Measurements from ENCODE around the gene NT5C. TPM values are rescaled to one million over a fixed set of nuclear protein-coding genes. Genes with fewer than 3 reads are reported as not detected.

Gene NT5C
- total and polyA plus RNA-seq, 12 donors = 20.6 to 124 (median 65.2) TPM

DNA sequence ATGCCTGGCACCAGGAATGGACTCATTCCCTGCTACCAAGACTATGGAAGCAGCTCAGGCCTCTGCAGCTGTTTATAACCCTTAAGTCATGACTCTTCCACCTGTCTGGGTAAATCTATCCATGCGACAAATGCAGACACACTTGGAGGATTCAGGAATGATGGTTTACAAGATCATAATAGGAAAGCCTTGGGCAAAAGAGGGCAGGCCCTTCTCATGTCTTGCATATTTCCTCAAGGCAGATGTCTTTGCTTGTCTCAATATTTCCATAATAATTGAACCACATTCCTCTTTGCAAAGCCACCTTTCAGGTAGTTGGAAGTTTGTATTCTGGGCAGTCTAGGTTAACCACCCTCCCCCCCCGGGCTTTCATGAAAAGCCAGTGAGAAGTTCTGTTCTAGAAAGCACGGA, 23.7 kb upstream of the NT5C start:
- Histone ChIP-seq H3K4me1 (replicated peaks in 1 of 2) (peaks cover 12 to 19% of the 10 kb centered on the region in 2 donors), H3K4me3 (no peak overlapping the region), H3K36me3 (replicated peaks in 1 of 2) (no peaks in the 10 kb centered on the region), H3K9me3 (replicated peaks in 1 of 3) (no peaks in the 10 kb centered on the region), H3K27ac (peak overlapping the region in 2 of 5 donors; percentile 55 to 60), H3K27me3 (no peaks in the 10 kb centered on the region)
- intact Hi-C loops (cut with DNase I) = no loop called here
- no peak for TF ChIP-seq POLR2A (IDR thresholded peaks at IDR 0.05)
- TF ChIP-seq, protein P1, sequence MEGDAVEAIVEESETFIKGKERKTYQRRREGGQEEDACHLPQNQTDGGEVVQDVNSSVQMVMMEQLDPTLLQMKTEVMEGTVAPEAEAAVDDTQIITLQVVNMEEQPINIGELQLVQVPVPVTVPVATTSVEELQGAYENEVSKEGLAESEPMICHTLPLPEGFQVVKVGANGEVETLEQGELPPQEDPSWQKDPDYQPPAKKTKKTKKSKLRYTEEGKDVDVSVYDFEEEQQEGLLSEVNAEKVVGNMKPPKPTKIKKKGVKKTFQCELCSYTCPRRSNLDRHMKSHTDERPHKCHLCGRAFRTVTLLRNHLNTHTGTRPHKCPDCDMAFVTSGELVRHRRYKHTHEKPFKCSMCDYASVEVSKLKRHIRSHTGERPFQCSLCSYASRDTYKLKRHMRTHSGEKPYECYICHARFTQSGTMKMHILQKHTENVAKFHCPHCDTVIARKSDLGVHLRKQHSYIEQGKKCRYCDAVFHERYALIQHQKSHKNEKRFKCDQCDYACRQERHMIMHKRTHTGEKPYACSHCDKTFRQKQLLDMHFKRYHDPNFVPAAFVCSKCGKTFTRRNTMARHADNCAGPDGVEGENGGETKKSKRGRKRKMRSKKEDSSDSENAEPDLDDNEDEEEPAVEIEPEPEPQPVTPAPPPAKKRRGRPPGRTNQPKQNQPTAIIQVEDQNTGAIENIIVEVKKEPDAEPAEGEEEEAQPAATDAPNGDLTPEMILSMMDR (IDR thresholded peaks at IDR 0.05) = no peak
- 89 to 93% (median 91%) methylated on average over 3 of the region's 3 CpGs for WGBS, 4 donors
- no peak for DNase-seq

DNA sequence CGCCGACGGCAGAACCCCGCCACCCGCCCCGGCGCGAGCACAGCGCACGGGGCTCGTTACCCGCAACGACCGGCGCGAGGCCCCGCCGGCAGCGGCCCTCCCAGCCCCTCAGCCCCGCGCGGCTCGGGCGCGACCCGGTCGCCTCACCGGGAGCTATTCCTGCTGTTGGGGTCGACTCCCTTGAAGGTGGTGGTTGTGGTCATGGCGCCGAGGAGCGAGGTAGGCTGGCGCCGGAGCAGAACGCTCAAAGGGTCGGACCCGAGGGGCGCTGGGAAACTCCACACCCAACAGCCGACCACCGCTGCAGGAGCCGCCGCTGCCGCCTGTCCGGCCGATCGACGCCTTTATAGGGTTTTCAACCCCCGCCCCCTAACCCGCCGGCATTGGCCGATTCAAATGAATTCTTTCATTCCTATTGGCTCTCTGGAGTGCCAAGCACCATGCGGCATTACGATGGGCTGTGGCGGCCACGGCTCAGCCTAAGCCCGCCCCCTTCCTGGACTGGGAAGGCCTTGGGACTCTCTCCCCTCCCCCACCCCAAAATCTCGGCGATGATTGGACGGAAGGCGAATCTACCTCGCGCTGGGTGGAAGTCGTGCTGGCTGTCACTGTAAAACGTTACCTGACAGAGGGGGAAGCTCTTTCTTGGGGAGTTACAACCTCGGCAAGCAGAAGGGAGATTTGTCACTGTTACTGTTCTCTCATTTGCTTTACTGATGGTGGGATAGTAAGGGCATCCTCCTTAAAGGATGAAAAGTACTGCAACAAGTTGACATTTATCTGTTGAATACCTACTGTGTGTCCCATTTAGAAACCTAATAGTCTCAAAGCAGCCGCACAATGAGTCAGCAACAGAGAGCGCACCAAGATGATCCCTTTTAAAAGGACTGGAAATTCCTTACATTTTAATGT, 22.9 kb upstream of the NT5C start, which contains the start of gene JPT1:
TSS of gene JPT1 (minus strand) at position 318 of the 912 bp plus-strand sequence. CDS start at position 203, 115 bp downstream.
- Histone ChIP-seq H3K27me3 (no peaks in the 10 kb centered on the region), H3K27ac (peak within 1 kb of the TSS in 4 of 5 donors; percentile 14 to 87 (median 72)), H3K4me3 (peak within 1 kb of the TSS; percentile 12 to 89 (median 69)), H3K36me3 (replicated peaks in 1 of 2) (no peaks in the 10 kb centered on the region), H3K9me3 (replicated peaks in 1 of 3) (no peaks in the 10 kb centered on the region), H3K4me1 (replicated peaks in 1 of 2) (peaks cover 12 to 19% of the 10 kb centered on the region in 2 donors)
- 2 to 9% (median 4%) methylated on average over 9 to 67 of the region's 67 CpGs for WGBS, 4 donors
- TF ChIP-seq POLR2A (IDR thresholded peaks at IDR 0.05) = peak; percentile 99 to 100
- TF ChIP-seq, protein P1 (IDR thresholded peaks at IDR 0.05) = peak in 1 of 6 experiments; percentile 2
- peak; percentile 98 to 100 (median 99) for DNase-seq
- intact Hi-C loops (cut with DNase I) = no loop called here

DNA sequence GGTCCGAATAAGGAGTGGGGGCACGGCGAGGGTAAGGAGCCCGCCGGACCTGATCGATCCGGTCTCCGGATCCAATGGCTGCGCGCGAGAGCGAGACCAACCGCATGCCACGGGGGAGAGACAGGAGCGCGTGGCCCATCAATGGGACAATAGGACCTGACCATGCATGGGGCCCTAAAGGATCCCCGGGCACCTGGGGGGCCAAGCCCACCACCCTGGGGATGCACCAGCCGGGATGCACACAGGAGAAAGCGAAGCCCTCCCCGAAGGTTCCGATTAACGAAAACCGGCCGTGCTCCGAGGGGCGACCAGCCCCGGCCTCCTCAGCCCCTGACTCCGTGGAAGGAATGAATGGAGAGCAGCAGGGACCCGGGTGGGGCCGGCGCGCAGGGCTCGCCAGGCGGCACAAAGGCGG, 22.2 kb upstream of the NT5C start:
- TF ChIP-seq, protein P1 (IDR thresholded peaks at IDR 0.05) = no peak
- TF ChIP-seq POLR2A (IDR thresholded peaks at IDR 0.05) = no peak
- no peaks in the 10 kb centered on the region for H3K27me3 ChIP-seq
- intact Hi-C loops (cut with DNase I) = no loop called here
- DNase-seq = peak in 4 of 7 donors; percentile 14 to 32 (median 30)
- H3K36me3 ChIP-seq (replicated peaks in 1 of 2) = no peaks in the 10 kb centered on the region
- WGBS, 4 donors = 0 to 3% (median 1%) methylated on average over 12 to 35 of the region's 35 CpGs
- H3K9me3 ChIP-seq (replicated peaks in 1 of 3) = no peaks in the 10 kb centered on the region
- peak overlapping the region; percentile 12 to 89 (median 69) for H3K4me3 ChIP-seq
- peak overlapping the region in 3 of 5 donors; percentile 71 to 87 (median 72) for H3K27ac ChIP-seq
- peaks cover 12 to 16% of the 10 kb centered on the region in 2 donors for H3K4me1 ChIP-seq (replicated peaks in 1 of 2)

All from adrenal gland (tissue), 12 donors.